H9 (cell line): ENCODE measurements around the gene SLC29A4. TPM values are rescaled to one million over a fixed set of nuclear protein-coding genes. Genes with fewer than 3 reads are reported as not detected.
A peak's percentile ranks its signal among the peaks of the same experiment; 100 is the strongest.
"Not testable (repeated sequence)": the region's sequence is repeated elsewhere in the genome, so short reads cannot be mapped to it uniquely, and the experiment has no call there.

ENCODE experiments used
- DNase-seq: peaks from one replicate; pipeline ENCODE4 v3.0.0-alpha.2; 2017
- H2AFZ ChIP-seq: one replicate; pipeline ENCODE4 v1.6.1; 2013; ENCODE audit warnings: mild to moderate bottlenecking, low read length, control low read depth, moderate library complexity
- H2AK5ac ChIP-seq: 2 replicates; pipeline ENCODE4 v1.6.1; 2013; ENCODE audit warnings: low read length, control low read depth, mixed read lengths; ENCODE audit not compliant: insufficient read length
- H2BK120ac ChIP-seq: one replicate; pipeline ENCODE4 v1.6.1; 2013; ENCODE audit warnings: low read depth, mild to moderate bottlenecking, low read length, control low read depth, inconsistent platforms; ENCODE audit not compliant: poor library complexity, severe bottlenecking
- H2BK12ac ChIP-seq: 2 replicates; pipeline ENCODE4 v1.6.1; 2013; ENCODE audit warnings: low read length, control low read depth, mixed read lengths, low read depth; ENCODE audit not compliant: insufficient read length
- H2BK15ac ChIP-seq: 2 replicates; pipeline ENCODE4 v1.6.1; 2013; ENCODE audit warnings: low read depth, low read length, control low read depth
- H2BK20ac ChIP-seq: one replicate; pipeline ENCODE4 v1.6.1; 2013; ENCODE audit warnings: low read depth, mild to moderate bottlenecking, low read length, control low read depth, inconsistent platforms; ENCODE audit not compliant: poor library complexity, severe bottlenecking
- H2BK5ac ChIP-seq: 2 replicates; pipeline ENCODE4 v1.6.1; 2013; ENCODE audit warnings: low read length, control low read depth, mixed read lengths; ENCODE audit not compliant: insufficient read length
- H3K14ac ChIP-seq: 2 replicates; pipeline ENCODE4 v1.6.1; 2013; ENCODE audit warnings: low read length, control low read depth; ENCODE audit not compliant: insufficient read depth
- H3K18ac ChIP-seq: 2 replicates; pipeline ENCODE4 v1.6.1; 2013; ENCODE audit warnings: low read depth, mild to moderate bottlenecking, mixed read lengths, low read length, control low read depth; ENCODE audit not compliant: insufficient read length
- H3K23ac ChIP-seq: 2 replicates; pipeline ENCODE4 v1.6.1; 2013; ENCODE audit warnings: low read length, control low read depth, mixed read lengths, low read depth; ENCODE audit not compliant: insufficient read length
- H3K23me2 ChIP-seq: 2 replicates; pipeline ENCODE4 v1.6.1; 2013; ENCODE audit warnings: low read depth, mild to moderate bottlenecking, mixed read lengths, low read length, control low read depth; ENCODE audit not compliant: insufficient read length, poor library complexity, severe bottlenecking
- H3K27ac ChIP-seq: 2 replicates; pipeline ENCODE4 v1.5.1; 2013; ENCODE audit warnings: low read length, control low read depth, mixed read lengths, low read depth; ENCODE audit not compliant: insufficient read length
- H3K27me3 ChIP-seq: 2 replicates; pipeline ENCODE4 v1.6.1; 2013; ENCODE audit warnings: low read length, control low read depth, inconsistent platforms; ENCODE audit not compliant: insufficient read depth
- H3K4ac ChIP-seq: 2 replicates; pipeline ENCODE4 v1.6.1; 2013; ENCODE audit warnings: low read depth, mild to moderate bottlenecking, control low read depth, inconsistent platforms, low read length, moderate library complexity
- H3K4me1 ChIP-seq: 2 replicates; pipeline ENCODE4 v1.6.1; 2013; ENCODE audit warnings: low read length, control low read depth, inconsistent platforms; ENCODE audit not compliant: insufficient read depth
- H3K4me2 ChIP-seq: 2 replicates; pipeline ENCODE4 v1.6.1; 2013; ENCODE audit warnings: low read length, control low read depth, mixed read lengths; ENCODE audit not compliant: insufficient read length, insufficient read depth
- H3K56ac ChIP-seq: 2 replicates; pipeline ENCODE4 v1.6.1; 2013; ENCODE audit warnings: low read depth, mild to moderate bottlenecking, mixed read lengths, low read length, control low read depth; ENCODE audit not compliant: insufficient read length
- H3K79me1 ChIP-seq: 2 replicates; pipeline ENCODE4 v1.6.1; 2013; ENCODE audit warnings: low read depth, mild to moderate bottlenecking, moderate library complexity, low read length, control low read depth, inconsistent platforms; ENCODE audit not compliant: insufficient read depth, poor library complexity, severe bottlenecking
- H3K79me2 ChIP-seq: 2 replicates; pipeline ENCODE4 v1.6.1; 2013; ENCODE audit warnings: low read length, control low read depth, inconsistent platforms; ENCODE audit not compliant: insufficient read depth
- H3K9ac ChIP-seq: 2 replicates; pipeline ENCODE4 v1.6.1; 2013; ENCODE audit warnings: low read length, control low read depth, mixed read lengths; ENCODE audit not compliant: insufficient read length; ENCODE audit errors: extremely low read depth
- H3K9me3 ChIP-seq: one replicate; pipeline ENCODE4 v1.6.1; 2013; ENCODE audit warnings: low read depth, low read length, inconsistent platforms; ENCODE audit not compliant: control insufficient read depth
- H3T11ph ChIP-seq: one replicate; pipeline ENCODE4 v1.6.1; 2013; ENCODE audit warnings: mild to moderate bottlenecking, low read length, control low read depth, inconsistent platforms
- H4K20me1 ChIP-seq: one replicate; pipeline ENCODE4 v1.6.1; 2013; ENCODE audit not compliant: control insufficient read depth, insufficient read length, insufficient read depth
- H4K5ac ChIP-seq: 2 replicates; pipeline ENCODE4 v1.6.1; 2013; ENCODE audit warnings: low read depth, mild to moderate bottlenecking, mixed read lengths, low read length, control low read depth; ENCODE audit not compliant: insufficient read length
- H4K8ac ChIP-seq: replicated peaks from 2 replicates; pipeline ENCODE4 v1.6.1; 2013; ENCODE audit warnings: low read length, control low read depth, mixed read lengths, low read depth; ENCODE audit not compliant: insufficient read length
- H4K91ac ChIP-seq: 2 replicates; pipeline ENCODE4 v1.6.1; 2013; ENCODE audit warnings: low read depth, mild to moderate bottlenecking, moderate library complexity, mixed read lengths, low read length, control low read depth; ENCODE audit not compliant: insufficient read length
- H3K27ac Mint-ChIP-seq, 3 experiments: 2 replicates in 2 of 3; 3 replicates in 1 of 3; pipeline ENCODE4 v1.8.0; 2020 to 2021; ENCODE audit warnings: mixed read lengths in 3 of 3, mild to moderate bottlenecking in 1 of 3, moderate library complexity in 1 of 3
- H3K27me3 Mint-ChIP-seq: 2 replicates; pipeline ENCODE4 v1.8.0; 2021; ENCODE audit warnings: low read depth, mild to moderate bottlenecking, moderate library complexity, mixed read lengths
- H3K36me3 Mint-ChIP-seq, 3 experiments: 2 replicates in 2 of 3; 3 replicates in 1 of 3; pipeline ENCODE4 v1.8.0; 2020 to 2021; ENCODE audit warnings: low read depth in 3 of 3, mixed read lengths in 3 of 3; ENCODE audit not compliant: insufficient read depth in 1 of 3
- H3K4me1 Mint-ChIP-seq, 2 experiments: 2 replicates each; pipeline ENCODE4 v1.8.0; 2020; ENCODE audit warnings: mixed read lengths in 2 of 2
- H3K4me3 Mint-ChIP-seq, 2 experiments: 2 replicates in 1 of 2; 3 replicates in 1 of 2; pipeline ENCODE4 v1.8.0; 2020 to 2021; ENCODE audit warnings: mild to moderate bottlenecking in 2 of 2, mixed read lengths in 2 of 2, moderate library complexity in 1 of 2
- H3K9me3 Mint-ChIP-seq, 2 experiments: 2 replicates in 1 of 2; 3 replicates in 1 of 2; pipeline ENCODE4 v1.8.0; 2020; ENCODE audit warnings: mild to moderate bottlenecking in 2 of 2, mixed read lengths in 2 of 2, moderate library complexity in 1 of 2
- CTCF ChIP-seq: fragments of 200-600 bp; sonication (generic); conservative IDR thresholded peaks from 3 replicates; pipeline ENCODE4 v1.8.0; 2021; ENCODE audit warnings: antibody characterized with exemption, mild to moderate bottlenecking
- WGBS: extraction: QIAGEN DNeasy Blood & Tissue Kit; methylation state at CpG from one replicate; pipeline ENCODE4 v1.1.7; 2013; ENCODE audit warnings: missing lambda C conversion rate, low lambda C conversion rate, mixed read lengths; ENCODE audit not compliant: insufficient read length; ENCODE audit errors: extremely low coverage; 5-methylcytosine and 5-hydroxymethylcytosine counted together
- total RNA-seq: library from RNA; stranded (reverse); gene quantifications from 2 replicates; pipeline ENCODE4 v1.2.1, GENCODE V29; 2021

The SLC29A4 gene
- total RNA-seq, 1 experiment from 2014 or later: 12.4 TPM

GRCh38 chr7:5279734-5280133 is 3.0 kb upstream of the SLC29A4 start:
- WGBS: no CpG with 5 or more reads among the region's 4 CpGs
- H3K4me3 Mint-ChIP-seq: no peak overlapping the region

GRCh38 chr7:5281598-5282500 is 894 bp upstream of the SLC29A4 start:
- not testable (repeated sequence) for H3K9me3 ChIP-seq, H3K27ac ChIP-seq, H3T11ph ChIP-seq, H3K9ac ChIP-seq, H4K8ac ChIP-seq, H3K23ac ChIP-seq, H3K79me2 ChIP-seq, H2BK12ac ChIP-seq, H3K27ac Mint-ChIP-seq, H4K91ac ChIP-seq, H3K4ac ChIP-seq, H2AFZ ChIP-seq, H3K27me3 ChIP-seq, H3K4me1 ChIP-seq, H3K36me3 Mint-ChIP-seq, H3K9me3 Mint-ChIP-seq, H3K14ac ChIP-seq, H3K4me2 ChIP-seq, H4K5ac ChIP-seq, H3K23me2 ChIP-seq, H2BK120ac ChIP-seq, H3K79me1 ChIP-seq, H2BK20ac ChIP-seq, H2BK15ac ChIP-seq, H4K20me1 ChIP-seq, H3K56ac ChIP-seq, H2BK5ac ChIP-seq, H3K18ac ChIP-seq, H2AK5ac ChIP-seq
- H3K4me3 Mint-ChIP-seq: peak overlapping the region; percentile 53 to 68; a peak in 4 of 5 replicates
- DNase-seq: peak; percentile 50
- no CpG with 5 or more reads among the region's 19 CpGs for WGBS
- H3K4me1 Mint-ChIP-seq: peaks cover 0 to 19% of the 10 kb centered on the region in 2 experiments; a peak in 2 of 4 replicates
- H3K27me3 Mint-ChIP-seq: peaks cover 43% of the 10 kb centered on the region

More at GRCh38 chr7:5279734-5280133, 3.0 kb upstream of the SLC29A4 start:
- Histone ChIP-seq H3K79me2 (no peaks in the 10 kb centered on the region), H2BK5ac (no peak overlapping the region), H2BK120ac (no peak overlapping the region), H4K8ac (no peak overlapping the region), H4K91ac (no peak overlapping the region), H3K9me3 (no peaks in the 10 kb centered on the region), H3K27ac (no peak overlapping the region), H3K4me2 (no peak overlapping the region), H3K27me3 (peaks cover 2% of the 10 kb centered on the region; the same call in 1 of the 2 replicates), H3K14ac (no peak overlapping the region), H4K5ac (no peak overlapping the region), H3K4ac (no peak overlapping the region), H3K23me2 (no peaks in the 10 kb centered on the region), H3K4me1 (no peaks in the 10 kb centered on the region), H3K23ac (no peak overlapping the region), H2BK12ac (no peak overlapping the region), H2AFZ (no peak overlapping the region), H4K20me1 (no peaks in the 10 kb centered on the region), H2AK5ac (no peak overlapping the region), H3K56ac (no peak overlapping the region), H3T11ph (no peak overlapping the region), H2BK15ac (no peak overlapping the region), H3K9ac (no peak overlapping the region), H3K18ac (no peak overlapping the region), H3K79me1 (no peaks in the 10 kb centered on the region), H2BK20ac (no peak overlapping the region)
- Mint-ChIP-seq H3K27ac (no peak overlapping the region), H3K9me3 (no peaks in the 10 kb centered on the region), H3K27me3 (peaks cover 37% of the 10 kb centered on the region), H3K4me1 (peaks cover 0 to 20% of the 10 kb centered on the region in 2 experiments; a peak in 2 of 4 replicates), H3K36me3 (no peaks in the 10 kb centered on the region)
- no peak for TF ChIP-seq CTCF
- DNase-seq: no peak
